GM19099 (cell line): ENCODE data around the gene NEURL1B.

Experiments used
- POLR2A ChIP-seq: IDR thresholded peaks from 3 replicates; pipeline ENCODE4 v1.6.1; 2011; ENCODE audit warnings: low read depth; ENCODE audit not compliant: insufficient read length; ENCODE audit errors: extremely low read depth

NEURL1B gene

GRCh38 chr5:172725785-172726184, 84.7 kb downstream of the NEURL1B start:
- TF ChIP-seq POLR2A, result no peak

GRCh38 chr5:172726966-172727365, 85.9 kb downstream of the NEURL1B start:
- TF ChIP-seq POLR2A, result no peak

- no peak for TF ChIP-seq POLR2A
Measured at GRCh38 chr5:172727551-172727950, 86.5 kb downstream of the NEURL1B start.

GRCh38 chr5:172728481-172729241, 87.6 kb downstream of the NEURL1B start:
- no peak for TF ChIP-seq POLR2A

- no peak for TF ChIP-seq POLR2A
Measured at GRCh38 chr5:172729588-172729987, 88.5 kb downstream of the NEURL1B start.

GRCh38 chr5:172730222-172730621, 89.2 kb downstream of the NEURL1B start:
- TF ChIP-seq POLR2A, result no peak

GRCh38 chr5:172730981-172731679, 90.1 kb downstream of the NEURL1B start:
- TF ChIP-seq POLR2A, result no peak

- TF ChIP-seq POLR2A, result no peak
Measured at GRCh38 chr5:172731680-172732074, 90.6 kb downstream of the NEURL1B start.

GRCh38 chr5:172732201-172732865, 91.3 kb downstream of the NEURL1B start:
- no peak for TF ChIP-seq POLR2A

GRCh38 chr5:172733131-172733973, 92.3 kb downstream of the NEURL1B start:
- no peak for TF ChIP-seq POLR2A

GRCh38 chr5:172733974-172734346, 92.9 kb downstream of the NEURL1B start:
- TF ChIP-seq POLR2A, result no peak

GRCh38 chr5:172735141-172735831, 94.2 kb downstream of the NEURL1B start:
- TF ChIP-seq POLR2A, result no peak

- no peak for TF ChIP-seq POLR2A
Measured at GRCh38 chr5:172736508-172737135, 95.6 kb downstream of the NEURL1B start.

- no peak for TF ChIP-seq POLR2A
Measured at GRCh38 chr5:172739375-172739774, 98.3 kb downstream of the NEURL1B start.

GRCh38 chr5:172740428-172741205, 99.6 kb downstream of the NEURL1B start:
- TF ChIP-seq POLR2A, result no peak
